HG03066 (cell line): ENCODE measurements around the gene MESD.

Experiments
- ATAC-seq: cut with Tn5 transposase; IDR thresholded peaks from one replicate; pipeline ENCODE4 v1.9.1; 2021; ENCODE audit warnings: low read depth; ENCODE audit not compliant: unreplicated experiment

The MESD gene

GRCh38 chr15:81015621-81016488, 26.2 kb upstream of the MESD start:
- ATAC-seq = no peak

- ATAC-seq = no peak
Measured at GRCh38 chr15:81014446-81015093, 25.0 kb upstream of the MESD start.

- ATAC-seq = no peak
Measured at GRCh38 chr15:81013396-81013929, 23.8 kb upstream of the MESD start.

- ATAC-seq = no peak
Measured at GRCh38 chr15:81012588-81012987, 23.0 kb upstream of the MESD start.

GRCh38 chr15:81011593-81011992, 22.0 kb upstream of the MESD start:
- ATAC-seq = no peak

GRCh38 chr15:81010086-81010485, 20.5 kb upstream of the MESD start:
- no peak for ATAC-seq

- ATAC-seq = no peak
Measured at GRCh38 chr15:81008312-81008711, 18.7 kb upstream of the MESD start.

- no peak for ATAC-seq
Measured at GRCh38 chr15:81007428-81008064, 17.9 kb upstream of the MESD start.

- no peak for ATAC-seq
Measured at GRCh38 chr15:81006124-81006523, 16.5 kb upstream of the MESD start.

- no peak for ATAC-seq
Measured at GRCh38 chr15:81003097-81003350, 13.4 kb upstream of the MESD start.

GRCh38 chr15:81002331-81003096, 12.9 kb upstream of the MESD start:
- ATAC-seq = no peak

- ATAC-seq = no peak
Measured at GRCh38 chr15:81002009-81002330, 12.4 kb upstream of the MESD start.

GRCh38 chr15:81001152-81002008, 11.8 kb upstream of the MESD start:
- ATAC-seq = peak; percentile 29

GRCh38 chr15:81000624-81001151, 11.1 kb upstream of the MESD start, which contains the start of gene TLNRD1:
TLNRD1 (plus strand) TSS chr15:81000923; CDS start chr15:81002272, 1,349 bp downstream.
- peak; percentile 52 for ATAC-seq

- ATAC-seq = no peak
Measured at GRCh38 chr15:81000144-81000623, 10.6 kb upstream of the MESD start.

GRCh38 chr15:80999623-81000036, 10.0 kb upstream of the MESD start:
- no peak for ATAC-seq

GRCh38 chr15:80998251-80998650, 8.6 kb upstream of the MESD start:
- ATAC-seq = no peak

- no peak for ATAC-seq
Measured at GRCh38 chr15:80997692-80998091, 8.1 kb upstream of the MESD start.

- no peak for ATAC-seq
Measured at GRCh38 chr15:80996247-80996646, 6.6 kb upstream of the MESD start.

GRCh38 chr15:80992441-80992840, 2.8 kb upstream of the MESD start:
- ATAC-seq = no peak
